ENCODE data around the gene EGFLAM. TPM values are rescaled to one million over a fixed set of nuclear protein-coding genes. Genes with fewer than 3 reads are reported as not detected.

EGFLAM gene
- total and polyA plus RNA-seq, 2 experiments from 2014 or later = 6.5 to 9.0 TPM

GRCh38 chr5:38450627-38451026, 192.3 kb downstream of the EGFLAM start:
- H3K4me3 ChIP-seq = no peak overlapping the region
- no peaks in the 10 kb centered on the region for H3K79me2 ChIP-seq
- H3K27ac ChIP-seq = no peak overlapping the region
- H3K9me3 ChIP-seq (ENCODE audit: low read depth) = no peaks in the 10 kb centered on the region
- H3K4me2 ChIP-seq = no peak overlapping the region
- no peak for TF ChIP-seq EZH2 (IDR thresholded peaks at IDR 0.05; ENCODE audit: borderline replicate concordance)
- no peak for TF ChIP-seq CTCF (IDR thresholded peaks at IDR 0.05; ENCODE audit: poor library complexity)
- no peak for TF ChIP-seq EZH2phosphoT487 (IDR thresholded peaks at IDR 0.05; ENCODE audit: low read depth, severe bottlenecking, unreplicated experiment)
- H2AFZ ChIP-seq = no peak overlapping the region
- H3K9me2 ChIP-seq (replicated peaks; ENCODE audit: insufficient read depth) = no peaks in the 10 kb centered on the region
- WGBS (ENCODE audit: low lambda C conversion rate, missing lambda C conversion rate) = 99% methylated on average over 6 of the region's 6 CpGs
- no peak for DNase-seq (ENCODE audit: low spot score)
- no peaks in the 10 kb centered on the region for H3K27me3 ChIP-seq
- H3K36me3 ChIP-seq (replicated peaks; ENCODE audit: insufficient read depth, low read depth) = no peaks in the 10 kb centered on the region
- no peaks in the 10 kb centered on the region for H4K20me1 ChIP-seq (ENCODE audit: insufficient read depth, poor library complexity, severe bottlenecking)
- no peaks in the 10 kb centered on the region for H3K4me1 ChIP-seq (ENCODE audit: insufficient read depth)

- Histone ChIP-seq H3K27ac (no peak overlapping the region), H3K9me3 (ENCODE audit: low read depth) (no peaks in the 10 kb centered on the region), H4K20me1 (ENCODE audit: insufficient read depth, poor library complexity, severe bottlenecking) (no peaks in the 10 kb centered on the region), H3K9me2 (replicated peaks; ENCODE audit: insufficient read depth) (no peaks in the 10 kb centered on the region), H3K4me1 (ENCODE audit: insufficient read depth) (no peaks in the 10 kb centered on the region), H3K27me3 (no peaks in the 10 kb centered on the region), H3K4me3 (no peak overlapping the region), H3K79me2 (no peaks in the 10 kb centered on the region), H3K4me2 (no peak overlapping the region), H2AFZ (no peak overlapping the region), H3K36me3 (replicated peaks; ENCODE audit: insufficient read depth, low read depth) (no peaks in the 10 kb centered on the region)
- WGBS (ENCODE audit: low lambda C conversion rate, missing lambda C conversion rate) = 86% methylated on average over 9 of the region's 9 CpGs
- no peak for TF ChIP-seq EZH2phosphoT487 (IDR thresholded peaks at IDR 0.05; ENCODE audit: low read depth, severe bottlenecking, unreplicated experiment)
- no peak for TF ChIP-seq EZH2 (IDR thresholded peaks at IDR 0.05; ENCODE audit: borderline replicate concordance)
- DNase-seq (ENCODE audit: low spot score) = no peak
These were observed 192.8 kb downstream of the EGFLAM start for GRCh38 chr5:38451074-38451725.

GRCh38 chr5:38452201-38452600, 193.8 kb downstream of the EGFLAM start:
- Histone ChIP-seq H4K20me1 (ENCODE audit: insufficient read depth, poor library complexity, severe bottlenecking) (no peaks in the 10 kb centered on the region), H3K9me3 (ENCODE audit: low read depth) (no peaks in the 10 kb centered on the region), H3K36me3 (replicated peaks; ENCODE audit: insufficient read depth, low read depth) (no peaks in the 10 kb centered on the region), H3K27me3 (no peaks in the 10 kb centered on the region), H3K4me2 (no peak overlapping the region), H3K27ac (no peak overlapping the region), H3K4me3 (no peak overlapping the region), H2AFZ (no peak overlapping the region), H3K9me2 (replicated peaks; ENCODE audit: insufficient read depth) (no peaks in the 10 kb centered on the region), H3K4me1 (ENCODE audit: insufficient read depth) (no peaks in the 10 kb centered on the region), H3K79me2 (no peaks in the 10 kb centered on the region)
- TF ChIP-seq EZH2phosphoT487 (IDR thresholded peaks at IDR 0.05; ENCODE audit: low read depth, severe bottlenecking, unreplicated experiment) = no peak
- no peak for TF ChIP-seq EZH2 (IDR thresholded peaks at IDR 0.05; ENCODE audit: borderline replicate concordance)
- TF ChIP-seq CTCF (IDR thresholded peaks at IDR 0.05; ENCODE audit: poor library complexity) = no peak
- no peak for DNase-seq (ENCODE audit: low spot score)
- 94% methylated on average over 4 of the region's 4 CpGs for WGBS (ENCODE audit: low lambda C conversion rate, missing lambda C conversion rate)

- Histone ChIP-seq H3K9me2 (replicated peaks; ENCODE audit: insufficient read depth) (no peaks in the 10 kb centered on the region), H3K27me3 (no peaks in the 10 kb centered on the region), H3K9me3 (ENCODE audit: low read depth) (no peaks in the 10 kb centered on the region), H4K20me1 (ENCODE audit: insufficient read depth, poor library complexity, severe bottlenecking) (no peaks in the 10 kb centered on the region), H3K4me2 (no peak overlapping the region), H3K79me2 (no peaks in the 10 kb centered on the region), H3K4me3 (no peak overlapping the region), H3K4me1 (ENCODE audit: insufficient read depth) (no peaks in the 10 kb centered on the region), H3K27ac (no peak overlapping the region), H3K36me3 (replicated peaks; ENCODE audit: insufficient read depth, low read depth) (no peaks in the 10 kb centered on the region), H2AFZ (no peak overlapping the region)
- 92% methylated on average over 3 of the region's 3 CpGs for WGBS (ENCODE audit: low lambda C conversion rate, missing lambda C conversion rate)
- DNase-seq (ENCODE audit: low spot score) = no peak
- TF ChIP-seq CTCF (IDR thresholded peaks at IDR 0.05; ENCODE audit: poor library complexity) = no peak
- TF ChIP-seq EZH2 (IDR thresholded peaks at IDR 0.05; ENCODE audit: borderline replicate concordance) = no peak
These were observed 195.1 kb downstream of the EGFLAM start for GRCh38 chr5:38453506-38453905.
